Thymus (tissue), 14 donors: ENCODE measurements around the gene LDAF1. TPM values are rescaled to one million over a fixed set of nuclear protein-coding genes. Genes with fewer than 3 reads are reported as not detected.
"Not testable (repeated sequence)": the region's sequence is repeated elsewhere in the genome, so short reads cannot be mapped to it uniquely, and the experiment has no call there.

ENCODE experiments used
- DNase-seq, 9 donors: peaks; one replicate each; pipeline ENCODE4 v3.0.0-alpha.2; 2013; ENCODE audit warnings: low spot score in 9 of 9, low read depth in 6 of 9, missing footprints in 1 of 9
- H3K27ac ChIP-seq, 2 donors: one replicate each; pipeline ENCODE4 v1.5.1; 2013; ENCODE audit warnings: control low read depth in 1 of 2, low read depth in 1 of 2, low read length in 1 of 2, mild to moderate bottlenecking in 1 of 2, moderate library complexity in 1 of 2
- H3K27me3 ChIP-seq, 2 donors: one replicate each; pipeline ENCODE4 v1.5.1; 2013; ENCODE audit warnings: low read length in 1 of 2; ENCODE audit not compliant: control insufficient read depth in 2 of 2, insufficient read depth in 1 of 2
- H3K36me3 ChIP-seq, 2 donors: one replicate each; pipeline ENCODE4 v1.5.1; 2013; ENCODE audit warnings: low read length in 1 of 2, mild to moderate bottlenecking in 1 of 2, moderate library complexity in 1 of 2; ENCODE audit not compliant: control insufficient read depth in 2 of 2, insufficient read depth in 2 of 2
- H3K4me1 ChIP-seq, 2 donors: one replicate each; pipeline ENCODE4 v1.5.1; 2013; ENCODE audit warnings: low read length in 2 of 2; ENCODE audit not compliant: control insufficient read depth in 2 of 2, insufficient read depth in 2 of 2
- H3K4me3 ChIP-seq, 2 donors: one replicate each; pipeline ENCODE4 v1.5.1; 2013; ENCODE audit warnings: low read length in 2 of 2, control low read depth in 1 of 2, mild to moderate bottlenecking in 1 of 2
- H3K9me3 ChIP-seq, 2 donors: one replicate each; pipeline ENCODE4 v1.5.1; 2013; ENCODE audit warnings: low read length in 1 of 2, mild to moderate bottlenecking in 1 of 2; ENCODE audit not compliant: control insufficient read depth in 2 of 2, insufficient read depth in 1 of 2
- WGBS: extraction: QIAGEN DNeasy Blood & Tissue Kit; methylation state at CpG from one replicate; pipeline ENCODE4 v1.1.7; 2013; 5-methylcytosine and 5-hydroxymethylcytosine counted together
- long read RNA-seq, 10 donors: transcript quantifications; one replicate each; lab custom pipeline, GENCODE V29; 2026
- polyA plus RNA-seq: library from polyadenylated mRNA; stranded (reverse); fragments of 200-250 nt; gene quantifications from one replicate; pipeline ENCODE4 v1.2.3, GENCODE V29; 2013
- total RNA-seq: library from RNA; stranded (reverse); fragments of 120-200 nt; gene quantifications from one replicate; pipeline ENCODE4 v1.2.4, GENCODE V29; 2013
- donor health status: healthy.

LDAF1 gene
- 9.7 TPM for total RNA-seq
- 18.8 TPM for polyA plus RNA-seq
- long read RNA-seq, donor 1, partial matches to known transcripts = 0 of 1 reads
- long read RNA-seq, donor 1, other reads (novel, unspliced or antisense) = 0 of 1 reads
- long read RNA-seq, donor 2 = 0 reads
- long read RNA-seq, donor 3, partial matches to known transcripts = 0 of 3 reads
- long read RNA-seq, donor 3, other reads (novel, unspliced or antisense) = 0 of 3 reads
- long read RNA-seq, donor 4, partial matches to known transcripts = 0 of 3 reads
- long read RNA-seq, donor 4, other reads (novel, unspliced or antisense) = 0 of 3 reads
- long read RNA-seq, donor 5, transcript TMEM159-202 (5 exons, 1,812 nt) = major isoform, 9 of 18 reads
- long read RNA-seq, donor 5, transcript TMEM159-201 (5 exons, 2,014 nt) = minor isoform, 7 of 18 reads
- long read RNA-seq, donor 5, partial matches to known transcripts = 0 of 18 reads
- long read RNA-seq, donor 5, other reads (novel, unspliced or antisense) = 0 of 18 reads
- long read RNA-seq, donor 6, partial matches to known transcripts = 0 of 2 reads
- long read RNA-seq, donor 6, other reads (novel, unspliced or antisense) = 0 of 2 reads
- long read RNA-seq, donor 7, partial matches to known transcripts = 0 of 5 reads
- long read RNA-seq, donor 7, other reads (novel, unspliced or antisense) = 0 of 5 reads
- long read RNA-seq, donor 8, partial matches to known transcripts = 0 of 1 reads
- long read RNA-seq, donor 8, other reads (novel, unspliced or antisense) = 0 of 1 reads
- long read RNA-seq, donor 9, partial matches to known transcripts = 0 of 2 reads
- long read RNA-seq, donor 9, other reads (novel, unspliced or antisense) = 0 of 2 reads
- long read RNA-seq, donor 10, transcript TMEM159-202 (5 exons, 1,812 nt) = major isoform, 5 of 5 reads
- long read RNA-seq, donor 10, partial matches to known transcripts = 0 of 5 reads
- long read RNA-seq, donor 10, other reads (novel, unspliced or antisense) = 0 of 5 reads

DNA sequence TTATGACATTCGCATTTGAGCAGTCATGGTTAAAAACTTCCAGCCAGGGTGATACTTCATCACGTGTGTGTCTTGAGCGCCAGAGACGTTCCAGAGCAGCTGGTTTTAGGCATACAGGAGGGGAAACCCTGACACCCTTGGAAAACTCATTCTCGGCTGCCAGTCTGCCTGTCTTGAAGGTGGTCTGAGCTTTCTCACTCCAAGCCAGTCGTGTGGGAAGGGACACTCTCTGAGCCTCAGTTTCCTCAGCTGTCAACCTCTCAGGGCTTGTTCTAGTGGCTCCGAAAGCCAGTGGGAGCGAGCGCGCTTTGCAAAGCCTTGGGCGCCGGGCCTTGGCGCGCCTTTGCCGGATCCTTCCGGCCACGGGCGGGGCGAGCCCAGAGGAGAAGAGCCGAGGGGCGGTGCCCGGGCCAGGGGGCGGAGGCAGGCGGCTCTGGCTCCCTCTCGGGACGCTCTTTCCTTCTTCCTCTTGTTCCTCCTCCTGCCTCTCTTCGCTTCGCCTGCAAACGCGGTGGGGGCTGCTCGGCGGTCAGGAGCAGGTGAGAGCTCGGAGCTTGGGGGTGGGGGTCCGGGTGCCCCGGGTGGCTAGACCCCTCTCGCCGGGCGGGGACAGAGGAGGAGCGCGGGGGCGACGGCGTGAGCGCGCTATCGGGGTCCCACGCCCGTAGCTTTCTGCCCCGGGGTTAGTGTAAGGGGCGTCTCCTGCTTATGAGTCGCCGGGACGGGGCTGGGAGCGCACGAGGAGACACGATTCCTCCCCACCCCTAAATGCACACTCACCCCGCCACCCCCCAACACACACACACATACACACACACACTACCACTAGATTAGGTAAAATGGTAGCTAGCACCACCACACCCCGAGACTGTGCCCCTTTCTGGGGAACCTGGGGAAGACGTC, at the start of gene LDAF1:
LDAF1 (plus strand) TSS at position 467 of the 903 bp plus-strand sequence. CDS start 2,509 bp downstream, outside the sequence.
- Histone ChIP-seq H3K27ac (peak within 1 kb of the TSS; percentile 43 to 72), H3K36me3 (peaks cover 3 to 4% of the 10 kb centered on the region in 2 donors), H3K9me3 (peaks cover 0 to 3% of the 10 kb centered on the region in 2 donors), H3K4me3 (peak within 1 kb of the TSS; percentile 75 to 82), H3K27me3 (no peaks in the 10 kb centered on the region), H3K4me1 (peaks cover 13 to 14% of the 10 kb centered on the region in 2 donors)
- 1% methylated on average over 59 of the region's 59 CpGs for WGBS
- peak in 8 of 9 donors; percentile 30 to 87 (median 64) for DNase-seq

GRCh38 chr16:21115551-21115950, 42.9 kb upstream of the LDAF1 start:
- not testable (repeated sequence) for H3K4me3 ChIP-seq, H3K27ac ChIP-seq, H3K9me3 ChIP-seq, H3K4me1 ChIP-seq, H3K36me3 ChIP-seq, DNase-seq, H3K27me3 ChIP-seq
- WGBS = over 99% methylated on average over 4 of the region's 4 CpGs

- WGBS = 50% methylated on average over 13 of the region's 13 CpGs
- Histone ChIP-seq H3K36me3 (no peaks in the 10 kb centered on the region), H3K27me3 (no peaks in the 10 kb centered on the region), H3K4me1 (no peaks in the 10 kb centered on the region), H3K4me3 (no peak overlapping the region), H3K27ac (no peak overlapping the region), H3K9me3 (no peaks in the 10 kb centered on the region)
- no peak for DNase-seq
Observed at GRCh38 chr16:21116148-21116693, 42.3 kb upstream of the LDAF1 start.

DNA sequence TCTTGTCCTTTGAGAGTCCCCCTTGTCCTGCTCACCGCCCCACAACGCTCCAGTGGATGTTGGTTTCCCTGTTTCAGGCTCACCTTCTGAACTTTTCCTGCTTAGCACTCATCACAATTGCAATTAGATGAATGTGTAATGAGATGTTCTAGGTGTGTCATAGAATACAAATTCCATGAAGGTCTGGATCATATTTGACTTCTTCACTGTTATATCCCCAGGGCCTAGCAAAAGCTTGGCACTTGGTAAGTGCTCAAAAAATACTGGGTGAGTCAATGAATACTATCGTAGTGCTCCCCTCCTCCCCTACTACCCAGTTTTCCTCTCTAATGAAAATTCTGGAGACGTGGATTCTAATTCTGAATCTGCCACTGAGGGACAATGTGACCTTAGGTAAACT, 40.9 kb upstream of the LDAF1 start:
- Histone ChIP-seq H3K27ac (no peak overlapping the region), H3K4me1 (no peaks in the 10 kb centered on the region), H3K27me3 (no peaks in the 10 kb centered on the region), H3K9me3 (no peaks in the 10 kb centered on the region), H3K36me3 (no peaks in the 10 kb centered on the region), H3K4me3 (no peak overlapping the region)
- DNase-seq = no peak
- WGBS = 85% methylated on average over 4 of the region's 4 CpGs

DNA sequence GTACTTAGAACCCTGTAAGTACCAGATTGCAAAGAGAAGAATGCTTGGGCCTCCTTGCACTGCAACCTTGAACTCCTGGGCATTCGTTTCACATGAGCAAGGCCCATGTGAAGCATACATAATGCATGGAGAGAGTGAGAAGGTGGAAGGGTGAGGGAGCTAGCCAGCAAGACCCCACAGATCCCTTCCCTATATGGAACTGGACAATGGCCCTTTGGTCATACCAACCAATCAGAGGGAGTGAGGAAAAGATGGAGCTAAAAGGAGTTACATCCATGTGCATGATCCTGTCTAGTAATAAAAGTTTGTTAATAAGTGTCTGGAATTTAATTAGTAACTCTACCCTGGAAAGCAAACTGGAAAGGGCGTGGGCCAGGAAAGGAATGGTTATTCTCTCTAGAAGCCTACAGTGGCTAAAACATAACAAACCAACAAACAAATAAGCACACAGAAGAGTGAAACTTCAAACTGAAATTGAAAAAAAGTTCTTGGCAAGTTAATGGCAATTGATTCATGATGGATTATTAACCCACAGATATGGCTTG, 37.4 kb upstream of the LDAF1 start:
- WGBS = 69% methylated on average over 2 of the region's 2 CpGs
- H3K27ac ChIP-seq = no peak overlapping the region

DNA sequence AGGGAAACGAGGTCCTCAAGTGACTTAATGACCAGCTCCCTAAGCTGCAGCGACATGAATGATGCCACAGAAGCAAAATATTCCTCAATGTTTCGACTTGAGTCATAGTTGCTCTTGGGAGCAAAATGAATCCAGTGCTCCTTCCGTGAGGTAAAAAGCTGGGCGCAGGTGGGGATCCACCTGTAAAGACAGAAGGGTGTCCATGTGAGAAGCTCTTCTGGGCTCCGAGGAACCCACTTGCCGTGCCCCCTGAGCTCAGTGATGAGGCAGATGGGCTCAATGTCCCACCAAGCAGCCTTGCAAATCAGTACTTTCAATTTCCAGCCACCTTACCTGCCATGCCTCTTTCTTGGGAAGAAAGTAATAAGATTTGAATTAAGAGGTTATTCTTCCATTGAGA, 33.3 kb upstream of the LDAF1 start:
- DNase-seq = no peak
- Histone ChIP-seq H3K4me3 (no peak overlapping the region), H3K27ac (no peak overlapping the region), H3K4me1 (no peaks in the 10 kb centered on the region), H3K36me3 (no peaks in the 10 kb centered on the region), H3K9me3 (no peaks in the 10 kb centered on the region), H3K27me3 (no peaks in the 10 kb centered on the region)
- 95% methylated on average over 7 of the region's 7 CpGs for WGBS

More for the DNA sequence above, 37.4 kb upstream of the LDAF1 start:
- H3K27me3 ChIP-seq = no peaks in the 10 kb centered on the region
- DNase-seq = no peak
- H3K4me1 ChIP-seq = no peaks in the 10 kb centered on the region
- no peaks in the 10 kb centered on the region for H3K36me3 ChIP-seq
- no peaks in the 10 kb centered on the region for H3K9me3 ChIP-seq
- H3K4me3 ChIP-seq = no peak overlapping the region

DNA sequence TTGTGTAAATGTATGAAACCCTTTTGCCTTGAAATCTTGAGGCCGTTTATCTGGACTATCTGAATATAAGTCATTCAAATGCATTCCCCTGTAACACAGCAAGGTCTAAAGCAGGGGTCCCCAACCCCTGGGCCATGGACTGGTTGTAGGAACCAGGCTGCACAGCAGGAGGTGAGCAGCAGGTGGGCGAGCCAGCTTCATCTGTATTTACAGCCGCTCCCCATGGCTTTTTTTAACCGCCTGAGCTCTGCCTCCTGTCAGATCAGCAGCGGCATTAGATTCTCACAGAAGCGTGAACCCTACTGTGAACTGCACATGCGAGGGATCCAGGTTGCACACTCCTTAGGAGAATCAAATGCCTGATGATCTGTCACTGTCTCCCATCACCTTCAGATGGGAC, 32.0 kb upstream of the LDAF1 start:
- no peak for DNase-seq
- Histone ChIP-seq H3K27ac (no peak overlapping the region), H3K4me3 (no peak overlapping the region), H3K27me3 (no peaks in the 10 kb centered on the region), H3K36me3 (no peaks in the 10 kb centered on the region), H3K9me3 (no peaks in the 10 kb centered on the region), H3K4me1 (no peaks in the 10 kb centered on the region)
- 90% methylated on average over 7 of the region's 7 CpGs for WGBS

- Histone ChIP-seq H3K4me3 (no peak overlapping the region), H3K36me3 (no peaks in the 10 kb centered on the region), H3K27ac (no peak overlapping the region), H3K4me1 (no peaks in the 10 kb centered on the region), H3K9me3 (no peaks in the 10 kb centered on the region), H3K27me3 (no peaks in the 10 kb centered on the region)
- 96% methylated on average over 6 of the region's 6 CpGs for WGBS
- no peak for DNase-seq
Observed at GRCh38 chr16:21128991-21129390, 29.5 kb upstream of the LDAF1 start.
